HL-60/S4 treated with retinoic acid at 250 ng/mL for 4 days and 3 days (cell line): ENCODE results near the gene TALDO1.

Source experiments
- in situ Hi-C: fragments of 300-500 bp; cut with MboI; formaldehyde crosslinking; loops from 2 replicates; pipeline ENCODE4 v1.7.0; 2022; ENCODE audit warnings: low sequenced_read_pairs

TALDO1 gene

DNA sequence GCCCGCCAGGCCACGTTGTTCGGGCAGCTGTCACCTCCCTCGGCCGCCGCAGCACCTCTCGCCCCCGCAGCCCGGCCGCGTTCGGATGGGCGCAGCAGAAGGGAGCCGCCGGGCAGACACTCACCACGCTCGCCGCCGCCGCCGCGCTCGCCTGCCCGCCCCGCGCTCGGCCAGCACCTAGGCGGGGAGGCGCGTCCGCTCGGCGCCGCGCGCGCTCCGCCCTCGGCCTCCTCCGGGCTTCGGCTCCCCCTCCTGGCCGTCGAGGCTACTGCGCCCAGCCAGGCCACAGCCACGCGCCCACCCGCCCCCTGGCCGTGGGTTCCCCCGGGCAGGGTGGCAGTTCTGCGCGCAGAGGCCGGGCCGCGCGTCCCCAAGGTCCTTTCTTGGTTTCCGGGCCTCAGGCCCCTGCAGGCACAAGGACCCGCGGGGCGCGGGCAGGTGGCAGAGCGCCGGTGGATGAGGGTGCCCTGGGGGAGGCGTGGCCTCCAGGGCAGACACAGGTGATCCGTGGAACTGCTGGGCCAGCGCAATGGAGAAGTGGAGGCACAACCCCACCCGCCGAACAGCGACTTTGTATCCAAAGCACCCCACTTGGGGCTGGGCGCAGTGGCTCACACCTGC is 50.9 kb downstream of the TALDO1 start, which contains the start of gene SLC25A22:
TSS of gene SLC25A22 (minus strand) at position 189 of the 621 bp plus-strand sequence. CDS start 3,275 bp downstream, outside the sequence.
- in situ Hi-C loops: no loop called here

DNA sequence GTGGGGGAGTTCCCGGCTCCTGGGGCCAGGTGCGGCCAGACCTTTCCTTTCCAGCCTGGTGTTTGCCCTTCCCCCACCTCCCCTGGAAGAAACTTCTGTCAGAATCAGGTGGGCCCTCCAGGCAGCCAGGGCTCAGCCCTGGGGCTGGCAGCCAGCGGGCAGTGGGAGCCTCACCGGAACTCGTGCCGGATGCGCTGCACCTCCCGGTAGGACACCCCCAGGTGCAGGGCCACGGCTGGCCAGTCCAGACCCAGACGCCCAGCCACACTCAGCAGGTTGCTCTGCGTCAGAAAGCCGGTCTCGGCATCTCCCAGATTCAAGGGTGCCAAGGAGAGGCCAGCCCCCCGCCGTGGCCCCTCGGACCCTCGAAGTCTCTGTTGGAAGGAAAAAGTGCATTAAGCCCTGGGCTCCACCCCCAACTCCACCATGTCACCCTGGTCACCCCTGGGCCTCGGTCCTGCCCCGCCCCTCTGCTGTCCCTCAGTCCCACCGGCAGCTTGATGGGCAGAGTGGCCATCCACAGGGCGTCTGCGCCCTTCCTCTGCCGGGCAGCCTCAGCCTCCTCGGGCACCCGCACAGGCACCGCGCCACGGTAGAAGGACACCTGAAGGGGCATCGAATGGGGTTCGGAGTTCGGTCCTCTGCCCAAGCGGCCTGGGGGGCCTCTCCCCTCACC is 52.5 kb downstream of the TALDO1 start:
- in situ Hi-C loops: no loop called here

DNA sequence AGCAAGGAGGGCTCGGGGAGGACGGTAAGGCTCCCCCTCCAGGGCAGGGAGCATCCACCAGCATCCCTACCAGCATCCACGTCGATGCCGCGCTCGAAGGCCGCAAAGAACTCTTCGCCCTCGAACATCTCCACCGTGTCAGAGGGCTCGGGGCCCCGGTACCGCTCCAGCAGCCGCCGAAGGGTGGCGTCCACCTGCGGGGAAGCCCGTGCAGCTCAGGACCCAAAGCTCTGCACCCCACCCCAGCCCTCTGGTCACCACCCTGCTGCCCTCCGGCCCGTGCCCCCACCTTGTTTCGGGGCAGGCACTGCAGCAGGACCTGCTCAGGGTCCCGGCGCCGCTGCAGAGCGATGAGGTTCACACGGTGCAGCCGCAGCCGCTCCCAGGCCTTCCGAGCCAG is 53.2 kb downstream of the TALDO1 start:
- in situ Hi-C loops: no loop called here

DNA sequence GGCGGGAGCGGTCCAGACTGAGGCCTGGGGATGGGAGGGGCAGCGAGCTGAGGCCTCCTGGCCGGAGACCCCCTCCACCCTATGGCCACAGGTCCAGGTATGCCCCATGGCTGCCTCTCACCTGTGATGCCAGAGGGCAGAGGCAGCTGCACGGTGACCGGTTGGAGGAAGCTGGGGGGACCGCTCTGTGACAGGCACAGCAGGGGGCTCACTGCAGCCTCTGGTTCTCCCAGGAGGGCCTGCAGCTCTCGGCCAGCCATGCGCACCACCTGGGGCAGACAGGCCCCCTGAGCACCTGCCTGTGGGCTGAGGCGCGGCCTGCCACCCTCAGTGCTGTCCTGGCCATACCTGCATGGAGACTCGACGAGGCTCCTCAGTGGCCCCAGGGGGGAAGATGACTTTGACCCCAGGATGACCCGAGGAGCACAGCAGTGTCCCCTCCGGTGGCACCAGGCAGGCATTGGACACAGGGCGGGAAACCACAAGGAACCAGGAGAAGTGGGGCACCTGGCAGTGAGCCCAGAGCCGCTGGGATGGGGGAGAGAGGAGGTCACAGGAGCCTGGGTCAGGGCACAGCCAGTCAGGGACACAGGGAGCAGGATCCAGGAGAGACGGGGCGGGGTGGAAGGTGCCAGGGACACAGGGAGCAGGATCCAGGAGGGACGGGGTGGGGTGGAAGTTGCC is 54.0 kb downstream of the TALDO1 start:
- in situ Hi-C loops: no loop called here

DNA sequence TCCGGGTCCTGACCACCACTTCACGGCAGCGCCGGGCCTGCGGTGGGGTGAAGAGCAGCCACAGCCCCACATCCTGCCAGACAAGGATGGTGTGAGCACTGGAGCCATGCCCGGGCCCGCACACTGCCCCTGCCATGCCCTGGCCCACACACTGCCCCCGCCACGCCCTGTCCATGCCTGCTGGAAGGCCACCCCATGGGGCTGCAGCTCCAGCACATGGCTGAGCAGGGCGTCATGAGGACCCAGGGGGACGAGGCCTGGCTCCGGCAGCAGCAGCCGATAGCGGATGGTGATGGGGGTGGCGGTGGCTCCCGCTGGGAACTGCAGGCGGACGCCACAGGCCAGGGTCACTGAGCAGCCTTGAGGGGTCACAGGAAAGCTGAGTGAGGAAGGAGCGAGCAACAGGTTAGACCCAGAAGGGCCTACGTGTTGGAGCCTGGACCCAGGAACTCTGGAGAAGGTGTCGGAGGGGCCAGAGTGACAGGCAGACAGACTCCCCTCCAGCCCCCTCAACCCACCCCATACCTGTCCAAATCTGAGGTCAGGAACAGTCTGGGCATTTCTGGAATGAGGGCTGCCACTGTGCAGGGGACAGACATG is 54.9 kb downstream of the TALDO1 start:
- in situ Hi-C loops: no loop called here

DNA sequence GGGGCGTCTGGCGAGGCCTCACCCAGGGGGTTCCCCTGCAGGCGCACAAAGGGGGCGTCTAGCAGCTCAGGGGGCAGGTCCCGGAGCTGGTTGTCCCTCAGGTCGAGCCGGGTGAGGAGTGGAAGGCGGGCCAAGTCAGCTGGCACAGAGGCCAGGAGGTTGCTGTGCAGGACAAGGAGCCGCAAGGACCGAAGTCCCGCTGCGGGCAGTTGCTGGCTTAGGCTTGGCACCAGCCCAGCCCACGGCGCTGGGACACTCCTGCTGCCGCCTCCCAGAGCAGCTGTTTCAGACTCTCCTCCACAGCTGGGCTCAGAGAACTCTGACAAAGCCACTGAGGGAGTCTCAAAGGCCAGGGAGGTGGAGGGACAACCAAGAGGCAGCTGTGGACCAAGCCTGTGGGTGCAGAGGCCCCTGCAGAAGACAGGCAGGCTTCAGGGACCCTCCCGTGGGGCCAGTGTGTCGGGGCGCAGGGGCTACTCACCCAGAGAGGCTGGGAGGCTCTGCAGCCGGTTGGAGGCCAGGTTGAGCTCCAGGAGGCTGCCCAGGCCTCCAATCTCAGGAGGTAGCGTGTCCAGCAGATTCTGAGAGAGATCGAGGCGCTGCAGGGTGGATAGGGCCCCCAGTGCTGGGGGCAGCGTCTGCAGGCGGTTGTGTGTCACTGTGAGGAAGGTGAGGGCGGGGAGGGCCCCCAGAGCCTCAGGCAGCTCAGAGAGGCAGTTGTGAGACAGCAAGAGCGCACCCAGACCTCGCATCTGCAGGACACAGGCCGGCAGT is 55.6 kb downstream of the TALDO1 start:
- in situ Hi-C loops: no loop called here

DNA sequence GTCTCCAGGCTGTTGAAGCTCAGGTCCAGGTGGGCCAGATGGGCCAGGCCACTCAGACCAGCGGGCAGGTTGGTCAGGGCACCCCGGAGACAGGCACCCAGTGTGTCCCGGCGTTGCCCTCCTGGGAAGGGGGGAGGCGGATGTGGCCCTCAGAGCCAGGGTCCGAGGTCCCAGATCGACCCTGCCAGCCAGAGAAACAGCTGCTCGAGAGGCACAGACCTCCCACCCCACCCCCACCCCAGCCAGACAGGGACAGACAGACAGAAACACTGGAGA is 56.1 kb downstream of the TALDO1 start:
- in situ Hi-C loops: no loop called here

DNA sequence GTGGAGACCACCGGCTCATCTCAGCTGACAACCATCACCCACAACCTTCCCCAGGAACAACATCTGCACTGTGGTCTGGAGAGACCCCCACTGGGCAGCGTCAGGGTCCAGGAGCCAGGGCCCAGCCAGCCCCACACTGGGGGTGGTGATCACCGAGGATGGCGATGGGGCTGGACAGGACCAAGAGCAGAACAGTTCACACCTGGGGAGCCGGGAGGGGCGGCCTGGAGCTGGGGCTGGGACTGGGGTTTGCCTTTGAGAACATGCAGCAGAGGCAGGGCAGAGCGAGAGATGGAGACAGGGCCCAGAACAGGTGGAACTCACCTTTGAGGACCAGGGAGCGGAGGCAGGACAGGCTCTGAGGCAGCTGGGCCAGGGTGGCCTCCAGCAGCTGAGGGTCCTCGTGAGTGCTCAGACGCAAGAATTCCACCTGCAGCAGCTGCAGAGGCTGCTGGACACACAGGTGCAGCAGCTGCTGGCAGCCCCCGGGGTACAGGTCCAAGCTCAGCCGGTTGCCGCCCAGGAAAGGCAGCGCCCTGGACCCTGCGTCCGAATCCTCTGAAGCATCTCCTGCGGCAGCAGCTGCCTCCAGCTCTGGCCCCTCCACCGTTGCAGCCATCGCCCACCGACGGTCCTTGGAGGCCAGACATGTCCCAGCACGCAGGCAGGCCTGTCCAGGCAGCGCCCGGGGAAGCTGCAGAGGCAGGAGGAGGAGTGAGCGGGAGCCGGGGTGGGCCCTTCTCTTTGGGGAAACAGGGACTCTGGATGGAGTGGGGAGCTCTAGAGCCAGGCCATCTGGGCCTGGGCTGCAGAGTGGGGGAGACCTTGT is 56.7 kb downstream of the TALDO1 start:
- in situ Hi-C loops: no loop called here

DNA sequence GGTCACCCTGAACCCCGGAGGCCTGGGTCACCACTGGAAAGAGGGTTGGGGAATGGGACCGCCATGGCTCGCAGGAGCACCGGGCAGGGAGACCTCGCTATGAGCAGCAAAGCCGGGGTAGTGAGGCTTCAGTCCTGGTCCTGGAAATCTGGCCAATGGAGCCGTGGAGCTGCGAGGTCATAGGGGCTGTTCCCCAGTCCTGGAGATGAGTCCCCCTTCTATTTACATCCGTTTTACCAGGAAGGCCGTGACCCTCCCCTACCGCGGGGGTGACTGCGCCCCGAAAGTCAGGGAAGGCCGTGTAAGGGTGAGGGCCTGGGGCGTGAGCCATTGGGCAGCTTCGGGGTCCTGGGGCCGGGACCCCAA is 57.3 kb downstream of the TALDO1 start:
- in situ Hi-C loops: no loop called here

DNA sequence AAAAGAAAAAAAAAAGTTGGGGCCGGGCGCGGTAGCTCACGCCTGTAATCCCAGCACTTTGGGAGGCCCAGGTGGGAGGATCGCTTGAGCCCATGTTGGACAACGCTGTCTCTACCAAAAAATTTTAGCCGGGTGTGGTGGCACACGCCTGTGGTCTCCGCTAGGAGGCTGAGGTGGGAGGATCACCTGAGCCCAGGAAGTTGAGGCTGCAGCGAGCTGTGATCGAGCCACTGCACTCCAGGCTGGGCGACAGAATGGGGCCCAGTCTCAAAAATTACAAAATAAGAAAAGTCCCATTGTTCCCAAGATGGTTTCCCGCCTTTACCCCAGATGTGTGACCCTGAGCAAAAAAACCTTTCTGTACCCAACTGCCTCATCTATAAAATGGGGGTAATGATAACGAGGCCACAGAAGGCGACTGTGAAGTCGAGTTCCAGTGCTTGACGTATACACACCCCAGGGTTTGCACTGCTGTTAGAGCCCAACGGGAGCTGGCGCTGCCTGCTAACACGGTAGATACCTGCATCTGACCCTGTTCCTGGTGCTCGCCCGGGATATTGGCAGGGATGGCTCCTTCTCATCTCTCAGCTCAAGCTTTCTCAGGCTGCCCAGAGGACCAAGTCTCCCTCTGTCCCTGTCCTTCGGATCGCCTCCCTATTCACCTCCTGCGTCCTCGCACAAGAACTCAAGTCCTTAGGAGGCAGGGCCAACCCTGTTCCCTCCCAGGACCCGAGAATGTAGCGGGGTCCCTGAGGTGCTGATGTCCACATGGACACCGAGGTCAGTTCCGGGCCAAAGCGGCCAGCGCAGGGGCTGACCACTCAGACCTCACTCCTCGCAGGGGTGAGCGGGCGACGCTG is 61.4 kb downstream of the TALDO1 start:
- in situ Hi-C loops: no loop called here

DNA sequence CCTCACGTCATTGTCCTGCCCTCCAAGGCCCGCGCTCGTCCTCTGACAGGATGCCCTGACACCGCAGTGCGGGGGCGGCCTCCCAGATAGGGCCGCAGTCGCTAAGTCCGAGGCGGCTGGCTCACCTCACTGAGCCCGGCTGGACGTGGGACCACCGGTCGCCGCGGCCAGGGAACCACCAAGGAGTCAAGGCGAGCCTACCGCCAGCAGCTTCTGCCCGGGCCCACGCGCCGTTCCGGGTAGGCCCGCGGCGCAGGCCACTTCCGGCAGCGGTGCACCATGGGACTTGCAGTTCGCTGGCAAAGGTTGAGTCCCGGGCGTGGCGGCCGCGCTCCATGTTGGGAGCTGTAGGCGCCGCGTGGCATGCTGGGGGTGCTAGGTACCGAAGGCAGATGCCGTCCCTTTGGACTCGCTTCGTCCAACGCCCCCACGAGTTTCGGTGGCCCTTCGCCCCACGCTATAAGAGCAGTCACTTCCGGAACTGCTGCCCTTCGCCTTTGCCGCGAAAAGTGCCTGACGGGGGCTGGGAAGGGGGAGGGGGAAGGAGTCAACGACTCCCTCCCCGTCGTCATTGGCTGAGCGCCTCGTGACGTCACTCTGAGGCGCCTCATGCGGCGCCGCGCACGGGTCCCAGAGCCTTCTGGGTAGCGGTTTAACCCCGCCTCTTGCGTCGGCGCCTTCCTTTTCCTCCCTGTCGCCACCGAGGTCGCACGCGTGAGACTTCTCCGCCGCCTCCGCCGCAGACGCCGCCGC is 62.2 kb downstream of the TALDO1 start, which contains the start of gene RPLP2:
TSS of gene RPLP2 (plus strand) at position 681 of the 753 bp plus-strand sequence. CDS start 268 bp downstream, outside the sequence.
- in situ Hi-C loops: no loop called here

DNA sequence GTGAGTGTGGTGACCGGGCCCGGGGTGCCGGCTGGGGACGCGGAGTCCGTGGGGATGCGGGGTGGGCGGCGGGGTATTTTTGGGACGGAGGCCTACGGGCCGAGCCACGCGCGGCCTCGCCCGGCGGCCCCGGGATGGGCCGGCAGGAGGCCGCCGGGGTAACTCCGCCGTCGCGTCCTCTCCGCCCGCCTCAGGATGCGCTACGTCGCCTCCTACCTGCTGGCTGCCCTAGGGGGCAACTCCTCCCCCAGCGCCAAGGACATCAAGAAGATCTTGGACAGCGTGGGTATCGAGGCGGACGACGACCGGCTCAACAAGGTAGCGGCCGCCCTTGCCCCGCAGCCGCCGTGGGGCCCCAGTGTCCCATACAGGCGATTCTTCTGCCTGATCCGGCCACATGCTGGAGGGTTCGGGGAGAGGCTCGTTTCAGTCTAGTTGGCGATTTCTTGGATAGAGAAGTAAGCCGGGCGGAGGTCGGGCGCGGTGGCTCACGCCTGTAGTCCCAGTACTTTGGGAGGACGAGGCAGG is 62.8 kb downstream of the TALDO1 start:
- in situ Hi-C loops: no loop called here

DNA sequence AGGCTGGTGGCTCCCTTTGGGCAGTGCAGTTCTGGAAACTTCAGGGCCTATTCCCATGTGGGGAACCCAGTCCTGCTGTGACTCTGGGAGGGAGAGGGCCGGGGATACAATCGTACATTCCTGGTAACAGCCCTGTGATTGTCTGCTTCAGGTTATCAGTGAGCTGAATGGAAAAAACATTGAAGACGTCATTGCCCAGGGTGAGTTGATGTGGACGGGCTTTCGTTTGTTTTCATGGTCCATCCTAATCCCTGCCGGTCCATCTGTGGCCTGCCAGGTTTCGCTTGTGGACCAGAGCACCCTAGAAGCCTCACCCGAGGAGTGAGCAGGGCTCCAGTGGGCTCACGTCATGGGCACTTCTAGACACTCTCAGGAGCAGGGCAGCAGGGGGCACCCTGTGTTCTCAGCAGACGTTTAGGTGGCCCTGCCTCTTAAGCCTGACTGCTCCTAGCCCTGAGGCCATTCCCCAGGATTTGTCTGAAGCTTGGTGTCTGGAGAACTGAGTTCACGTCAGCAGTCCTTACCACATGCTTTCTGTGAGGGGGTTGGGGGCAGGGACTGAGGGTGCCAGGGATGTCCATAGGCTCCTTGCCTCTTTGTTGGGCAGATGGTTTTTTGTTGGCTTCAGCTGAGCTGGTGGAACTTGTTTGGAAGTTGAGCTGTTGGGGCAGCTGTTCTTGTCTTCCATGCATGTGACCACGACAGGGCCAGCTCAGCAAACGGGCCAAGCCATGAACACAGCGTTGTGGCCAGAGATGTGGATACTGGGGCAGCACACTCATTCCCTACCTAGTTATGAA is 64.4 kb downstream of the TALDO1 start:
- in situ Hi-C loops: no loop called here

DNA sequence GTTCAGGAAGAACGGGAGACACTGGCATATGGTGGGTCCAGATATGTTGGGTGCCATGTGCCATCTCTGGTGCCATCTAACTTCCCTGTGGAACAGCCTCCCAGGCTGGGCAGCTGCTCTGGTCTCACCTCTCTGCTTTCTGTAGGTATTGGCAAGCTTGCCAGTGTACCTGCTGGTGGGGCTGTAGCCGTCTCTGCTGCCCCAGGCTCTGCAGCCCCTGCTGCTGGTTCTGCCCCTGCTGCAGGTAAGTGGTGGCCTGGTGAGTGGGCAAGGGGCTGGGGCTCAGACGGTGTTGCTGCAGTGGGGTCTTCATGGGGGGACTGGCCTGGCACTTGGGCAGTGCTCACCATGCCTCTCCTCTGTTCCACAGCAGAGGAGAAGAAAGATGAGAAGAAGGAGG is 65.1 kb downstream of the TALDO1 start:
- in situ Hi-C loops: no loop called here

DNA sequence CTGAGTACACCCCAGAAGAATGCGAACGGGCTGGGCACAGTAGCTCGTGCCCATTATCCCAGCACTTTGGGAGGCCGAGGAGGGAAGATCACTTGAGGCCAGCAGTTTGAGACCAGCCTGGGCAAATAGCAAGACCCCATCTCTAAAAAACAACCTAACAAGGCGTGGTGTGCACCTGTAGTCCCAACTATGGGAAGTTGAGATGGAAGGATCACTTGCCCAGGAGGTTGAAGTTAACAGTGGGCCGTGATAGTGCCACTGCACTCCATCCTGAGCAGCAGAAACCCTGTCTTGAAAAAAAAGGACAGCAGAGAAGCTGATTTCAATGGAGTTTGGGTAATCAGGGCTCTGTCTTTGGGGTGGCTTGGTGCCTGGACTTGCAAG is 65.8 kb downstream of the TALDO1 start:
- in situ Hi-C loops: no loop called here

DNA sequence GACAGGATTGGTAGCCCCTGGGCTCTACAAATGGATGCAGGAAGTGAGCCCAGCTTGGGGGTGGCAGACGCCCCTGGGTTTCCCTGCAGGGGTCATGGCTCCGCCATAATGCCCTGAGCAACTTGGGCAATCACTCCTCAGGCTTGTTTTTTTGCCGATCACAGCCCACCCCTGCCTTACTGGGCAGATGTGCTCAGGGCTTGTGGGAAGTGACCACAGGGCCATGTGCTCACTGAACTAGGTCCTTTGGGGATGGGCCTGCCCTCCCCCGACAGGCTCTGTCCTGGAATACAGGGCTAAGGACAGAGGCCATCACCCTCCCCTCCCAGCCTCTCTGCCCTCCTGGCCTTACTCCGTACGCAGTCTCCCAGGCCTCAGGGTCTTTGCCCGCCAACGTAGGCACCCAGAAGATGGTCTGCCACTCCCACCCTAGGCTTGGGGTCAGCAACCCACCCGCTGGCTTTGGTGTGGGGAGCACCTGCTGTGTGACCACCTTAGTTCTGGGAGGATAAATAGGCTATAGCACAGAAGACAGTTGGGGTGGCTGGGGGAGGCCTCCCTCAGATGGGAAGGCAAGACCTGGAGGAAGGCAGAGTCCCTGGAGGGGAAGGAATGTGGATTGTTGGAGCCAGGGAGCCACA is 66.3 kb downstream of the TALDO1 start:
- in situ Hi-C loops: no loop called here
